Neuronal stem cell (in vitro differentiated cells): ENCODE measurements around the gene POTEB. TPM values are rescaled to one million over a fixed set of nuclear protein-coding genes. Genes with fewer than 3 reads are reported as not detected.

Source experiments
- small RNA-seq: library from polyadenylated mRNA; stranded (forward); fragments of <200 nt; extraction: miRNeasy Mini kit (QIAGEN cat#:217004); gene quantifications from one replicate; pipeline ENCODE3, GENCODE V24; 2013; ENCODE audit not compliant: insufficient read depth

The POTEB gene

Small RNAs within 50 kb of the gene (small RNA-seq; reads per million reads assigned to genes)
- gene MIR3118-4 (not detected), gene RNU6-631P (not detected)
